Activated B cell treated with CpG ODN at 0.5 μM for 24 hours (primary cell): ENCODE data around the gene SLC25A20. TPM values are rescaled to one million over a fixed set of nuclear protein-coding genes. Genes with fewer than 3 reads are reported as not detected.
"Not testable (repeated sequence)": the region's sequence is repeated elsewhere in the genome, so short reads cannot be mapped to it uniquely, and the experiment has no call there.

Experiments used
- ATAC-seq: fragments of 200-7000 bp; cut with Tn5 transposase; one replicate; pipeline ENCODE4 v1.10.0; 2021; ENCODE audit warnings: low read depth, mild to moderate bottlenecking, moderate library complexity
- CTCF ChIA-PET: fragments of 350-600 bp; sonication (Branson Sonifier 250); formaldehyde crosslinking; loops from one replicate; lab custom pipeline; 2021; ENCODE audit warnings: antibody characterized with exemption; lab: Charles Lee
- POLR2A ChIA-PET: fragments of 350-600 bp; sonication (Branson Sonifier 250); formaldehyde crosslinking; loops from one replicate; lab custom pipeline; 2021; ENCODE audit warnings: antibody characterized with exemption; lab: Charles Lee
- DNase-seq: peaks from one replicate; pipeline ENCODE4 v3.0.0; 2022
- H3K27ac Mint-ChIP-seq: one replicate; pipeline ENCODE4 v1.8.0; 2020; ENCODE audit warnings: mixed read lengths
- H3K27me3 Mint-ChIP-seq: one replicate; pipeline ENCODE4 v1.8.0; 2021; ENCODE audit warnings: mixed read lengths
- H3K36me3 Mint-ChIP-seq: one replicate; pipeline ENCODE4 v1.8.0; 2021; ENCODE audit warnings: low read depth, mixed read lengths
- H3K4me1 Mint-ChIP-seq: one replicate; pipeline ENCODE4 v1.8.0; 2021; ENCODE audit warnings: mixed read lengths
- H3K4me3 Mint-ChIP-seq: one replicate; pipeline ENCODE4 v1.8.0; 2020; ENCODE audit warnings: mild to moderate bottlenecking, mixed read lengths
- H3K9me3 Mint-ChIP-seq: one replicate; pipeline ENCODE4 v1.8.0; 2020; ENCODE audit warnings: mixed read lengths
- CTCF ChIP-seq: fragments of 200-600 bp; IDR thresholded peaks from one replicate; pipeline ENCODE4 v1.8.0; 2022; ENCODE audit warnings: antibody characterized with exemption, mild to moderate bottlenecking
- intact Hi-C: fragments of 100-400 bp; cut with micrococcal nuclease; formaldehyde crosslinking; loops from one replicate; pipeline ENCODE4 v1.15.1; 2024
- total RNA-seq: library from RNA; stranded (reverse); gene quantifications from 2 replicates; pipeline ENCODE4 v1.2.3, GENCODE V29; 2022

Gene SLC25A20
- total RNA-seq, 1 donor from 2014 or later, result 11.0 TPM

- H3K4me3 Mint-ChIP-seq, result peak overlapping the region; percentile 99
- no peaks in the 10 kb centered on the region for H3K9me3 Mint-ChIP-seq
- intact Hi-C loops, result loop anchor here (2.0 kb wide), 2 partner anchors 101 to 203 kb away; partner anchors contain the start of gene IP6K2
- TF ChIP-seq CTCF, result no peak
- H3K27me3 Mint-ChIP-seq, result no peaks in the 10 kb centered on the region
- peak overlapping the region; percentile 98 for H3K27ac Mint-ChIP-seq
- ChIA-PET POLR2A (interaction anchor here (0.6 to 3.4 kb wide), 19 partner anchors 9 to 944 kb away, joined by 3 to 36 read pairs (median 9); partner anchors contain the start of genes IMPDH2, IP6K2, NDUFAF3 and PRKAR2A), CTCF (interaction anchor here (0.7 to 1.9 kb wide), 8 partner anchors 15 to 836 kb away, joined by 3 to 5 read pairs (median 4); partner anchors contain the start of gene PRKAR2A)
- ATAC-seq, result peak; percentile 14
- no peak for DNase-seq
- H3K4me1 Mint-ChIP-seq, result peaks cover 32% of the 10 kb centered on the region
- peaks cover 21% of the 10 kb centered on the region for H3K36me3 Mint-ChIP-seq
These were observed 20.8 kb upstream of the SLC25A20 start for GRCh38 chr3:48919215-48920138.

GRCh38 chr3:48918388-48919214 lies 19.9 kb upstream of the SLC25A20 start, which contains the start of gene ARIH2:
TSS of gene ARIH2 (plus strand) at chr3:48918842. CDS start at chr3:48927559, 8,717 bp downstream.
- intact Hi-C loops, result loop anchor here (1.0 to 2.0 kb wide), 7 partner anchors 20 to 233 kb away; partner anchors contain the start of genes IP6K2, NCKIPSD, PRKAR2A and QRICH1
- CTCF ChIA-PET, result interaction anchor here (0.7 to 1.9 kb wide), 8 partner anchors 16 to 835 kb away, joined by 3 to 5 read pairs (median 4); partner anchors contain the start of gene PRKAR2A
- H3K27ac Mint-ChIP-seq, result peak within 1 kb of the TSS; percentile 98
- TF ChIP-seq CTCF, result no peak
- no peaks in the 10 kb centered on the region for H3K9me3 Mint-ChIP-seq
- no peaks in the 10 kb centered on the region for H3K27me3 Mint-ChIP-seq
- H3K4me3 Mint-ChIP-seq, result peak within 1 kb of the TSS; percentile 99
- H3K36me3 Mint-ChIP-seq, result peaks cover 17% of the 10 kb centered on the region
- DNase-seq (peak; percentile 91), ATAC-seq (peak; percentile 85)
- POLR2A ChIA-PET, result interaction anchor here (0.6 to 3.4 kb wide), 16 partner anchors 10 to 442 kb away, joined by 3 to 36 read pairs (median 10); partner anchors contain the start of genes IMPDH2, IP6K2, NDUFAF3 and PRKAR2A
- peaks cover 32% of the 10 kb centered on the region for H3K4me1 Mint-ChIP-seq

GRCh38 chr3:48915296-48915695 lies 16.6 kb upstream of the SLC25A20 start:
- H3K9me3 Mint-ChIP-seq, result no peaks in the 10 kb centered on the region
- no peaks in the 10 kb centered on the region for H3K27me3 Mint-ChIP-seq
- intact Hi-C loops, result no loop called here
- peaks cover 20% of the 10 kb centered on the region for H3K4me1 Mint-ChIP-seq
- POLR2A ChIA-PET, result interaction anchor here (0.6 to 0.9 kb wide), 2 partner anchors 11 to 19 kb away, joined by 3 read pairs; no protein-coding TSS in a partner anchor
- no peak overlapping the region for H3K4me3 Mint-ChIP-seq
- CTCF ChIA-PET, result no interaction called here
- peaks cover 8% of the 10 kb centered on the region for H3K36me3 Mint-ChIP-seq
- peak overlapping the region; percentile 14 for H3K27ac Mint-ChIP-seq
- no peak for TF ChIP-seq CTCF
- ATAC-seq (no peak), DNase-seq (no peak)

- H3K4me3 Mint-ChIP-seq, H3K9me3 Mint-ChIP-seq, DNase-seq, H3K36me3 Mint-ChIP-seq, CTCF ChIA-PET, H3K4me1 Mint-ChIP-seq, intact Hi-C loops, POLR2A ChIA-PET, H3K27ac Mint-ChIP-seq, ATAC-seq, H3K27me3 Mint-ChIP-seq: not testable (repeated sequence)
These were observed 8.3 kb upstream of the SLC25A20 start for GRCh38 chr3:48907026-48907425.

- TF ChIP-seq CTCF, result no peak
- intact Hi-C loops, result loop anchor here (2.0 kb wide), 1 partner anchor 182 kb away; the partner anchor contains the start of gene IP6K2
- Mint-ChIP-seq H3K9me3 (no peaks in the 10 kb centered on the region), H3K4me1 (peaks cover 38% of the 10 kb centered on the region), H3K27ac (peak overlapping the region; percentile 83), H3K4me3 (peak overlapping the region; percentile 92), H3K36me3 (peaks cover 3% of the 10 kb centered on the region), H3K27me3 (no peaks in the 10 kb centered on the region)
- ChIA-PET CTCF (no interaction called here), POLR2A (interaction anchor here (1.4 to 3.7 kb wide), 4 partner anchors 19 to 182 kb away, joined by 5 to 36 read pairs (median 10); partner anchors contain the start of genes ARIH2, IP6K2, NDUFAF3 and PRKAR2A)
- ATAC-seq (no peak), DNase-seq (no peak)
These were observed 591 bp upstream of the SLC25A20 start for GRCh38 chr3:48899273-48899672.
